GM23248 (cell line): Measurements from ENCODE around the gene PREX1. TPM values are rescaled to one million over a fixed set of nuclear protein-coding genes. Genes with fewer than 3 reads are reported as not detected.

Experiments
- DNase-seq: peaks from one replicate; pipeline ENCODE4 v3.0.0-alpha.2; 2015
- H2AFZ ChIP-seq: fragments of 200-600 bp; sonication (generic); 2 replicates; pipeline ENCODE4 v1.6.1; 2016; ENCODE audit warnings: antibody characterized with exemption
- H3F3A ChIP-seq: fragments of 200-600 bp; sonication (generic); 2 replicates; pipeline ENCODE4 v1.6.1; 2016; ENCODE audit warnings: mild to moderate bottlenecking, antibody characterized with exemption, mixed run types; ENCODE audit not compliant: insufficient read depth
- H3K27ac ChIP-seq: fragments of 200-600 bp; sonication (generic); 2 replicates; pipeline ENCODE4 v1.5.1; 2016; ENCODE audit warnings: mild to moderate bottlenecking
- H3K27me3 ChIP-seq: fragments of 200-600 bp; sonication (generic); replicated peaks from 2 replicates; pipeline ENCODE4 v1.6.1; 2016; ENCODE audit warnings: mild to moderate bottlenecking; ENCODE audit not compliant: insufficient read depth
- H3K36me3 ChIP-seq: fragments of 200-600 bp; sonication (generic); 2 replicates; pipeline ENCODE4 v1.6.1; 2016; ENCODE audit warnings: low read depth, mild to moderate bottlenecking
- H3K4me1 ChIP-seq: fragments of 200-600 bp; sonication (generic); 2 replicates; pipeline ENCODE4 v1.6.1; 2016; ENCODE audit warnings: mild to moderate bottlenecking; ENCODE audit not compliant: insufficient read depth
- H3K4me2 ChIP-seq: fragments of 200-600 bp; sonication (generic); one replicate; pipeline ENCODE4 v1.6.1; 2016; ENCODE audit warnings: mild to moderate bottlenecking; ENCODE audit not compliant: unreplicated experiment
- H3K4me3 ChIP-seq: fragments of 200-600 bp; sonication (generic); 2 replicates; pipeline ENCODE4 v1.5.1; 2016; ENCODE audit warnings: mild to moderate bottlenecking
- H3K79me2 ChIP-seq: fragments of 200-600 bp; sonication (generic); 2 replicates; pipeline ENCODE4 v1.6.1; 2016; ENCODE audit warnings: mild to moderate bottlenecking; ENCODE audit not compliant: insufficient read depth
- H3K9ac ChIP-seq: fragments of 200-600 bp; sonication (generic); 2 replicates; pipeline ENCODE4 v1.6.1; 2016; ENCODE audit warnings: mild to moderate bottlenecking
- H3K9me2 ChIP-seq: fragments of 200-600 bp; sonication (generic); 2 replicates; pipeline ENCODE4 v1.6.1; 2016; ENCODE audit warnings: mixed run types, mild to moderate bottlenecking, moderate library complexity; ENCODE audit not compliant: insufficient read depth
- H3K9me3 ChIP-seq: fragments of 200-600 bp; sonication (generic); one replicate; pipeline ENCODE4 v1.6.1; 2017; ENCODE audit warnings: low read depth
- H4K20me1 ChIP-seq: fragments of 200-600 bp; sonication (generic); 2 replicates; pipeline ENCODE4 v1.6.0; 2016; ENCODE audit not compliant: insufficient read depth
- EZH2 ChIP-seq: fragments of 200-600 bp; sonication (generic); IDR thresholded peaks from 2 replicates; pipeline ENCODE4 v1.6.1; 2018; ENCODE audit warnings: antibody characterized with exemption, mild to moderate bottlenecking; ENCODE audit not compliant: insufficient read depth, poor library complexity, severe bottlenecking
- EZH2phosphoT487 ChIP-seq: fragments of 200-600 bp; sonication (generic); IDR thresholded peaks from 2 replicates; pipeline ENCODE4 v1.6.1; 2018; ENCODE audit warnings: antibody characterized with exemption, moderate library complexity, mild to moderate bottlenecking, low read depth; ENCODE audit not compliant: insufficient read depth
- WGBS, 2 experiments: methylation state at CpG; one replicate each; pipeline ENCODE4 v1.1.6; 2015 to 2017; ENCODE audit warnings: low lambda C conversion rate in 2 of 2, low coverage in 1 of 2; ENCODE audit errors: missing lambda C conversion rate in 2 of 2; 5-methylcytosine and 5-hydroxymethylcytosine counted together
- in situ Hi-C: fragments of 300-500 bp; cut with MboI; formaldehyde crosslinking; loops from 2 replicates; pipeline ENCODE4 v1.15.0; 2020
- polyA plus RNA-seq: library from polyadenylated mRNA; unstranded; fragments of >200 nt; fragmentation: Nextera tagmentation; extraction: Ambion mirVana; gene quantifications from 2 replicates; pipeline ENCODE4 v1.2.1, GENCODE V29; 2016
- total RNA-seq: library from RNA; depleted of rRNA; stranded (reverse); fragments of >200 nt; shearing (Covaris generic); gene quantifications from 2 replicates; pipeline ENCODE4 v1.2.3, GENCODE V29; 2014

PREX1 gene
- total and polyA plus RNA-seq, 2 experiments from 2014 or later, result 0.13 to 0.65 TPM

DNA sequence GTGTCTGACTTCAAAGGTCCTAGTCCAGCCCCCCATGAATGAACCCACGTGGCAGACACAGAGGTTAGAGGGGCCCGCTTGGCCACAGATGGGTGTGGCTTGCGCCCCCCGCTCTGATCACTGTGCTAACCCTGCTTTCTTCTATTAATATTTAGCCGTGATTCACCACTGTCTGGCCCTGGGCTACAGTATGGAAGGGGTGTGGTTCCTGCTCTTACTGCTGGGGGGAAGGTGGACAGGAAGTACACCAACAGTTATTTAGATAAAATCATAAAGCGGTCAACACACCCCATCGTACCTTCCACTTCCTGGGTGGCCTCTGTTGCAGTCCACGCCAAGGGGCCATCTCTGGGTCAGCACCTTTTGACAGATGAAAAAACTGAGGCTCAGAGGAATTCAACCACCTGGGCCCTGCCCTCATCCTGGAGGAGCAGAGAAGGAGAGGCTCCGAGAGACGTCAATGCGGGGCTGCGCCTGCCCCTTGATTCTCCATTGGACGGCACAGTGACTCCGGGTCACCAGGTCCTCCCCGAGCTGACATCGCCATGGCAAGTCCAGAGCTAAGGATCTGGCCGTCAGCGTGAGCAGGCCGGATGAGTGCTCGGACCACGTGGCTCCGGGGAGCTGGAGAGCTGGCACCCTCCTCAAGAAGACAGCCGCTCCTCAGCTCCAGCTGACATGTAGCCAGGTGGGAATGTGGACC is 206.3 kb downstream of the PREX1 start:
- H3K36me3 ChIP-seq, result no peaks in the 10 kb centered on the region
- H3K79me2 ChIP-seq, result no peaks in the 10 kb centered on the region
- H2AFZ ChIP-seq, result peak overlapping the region; percentile 59
- H3K4me1 ChIP-seq, result peaks cover 7% of the 10 kb centered on the region
- no peak for TF ChIP-seq EZH2
- no peak overlapping the region for H3K27ac ChIP-seq
- H3K27me3 ChIP-seq, result no peaks in the 10 kb centered on the region; the same call in 1 of the 2 replicates
- WGBS, 2 experiments, result 42 to 47% methylated on average over 23 of the region's 23 CpGs
- no peaks in the 10 kb centered on the region for H3K9me3 ChIP-seq
- H3K4me3 ChIP-seq, result peak overlapping the region; percentile 48
- H3K4me2 ChIP-seq, result peak overlapping the region; percentile 86
- peak overlapping the region; percentile 35; the same call in 1 of the 2 replicates for H3K9ac ChIP-seq
- in situ Hi-C loops, result loop anchor here (25.0 kb wide), 1 partner anchor 409 kb away; no protein-coding TSS in a partner anchor
- no peaks in the 10 kb centered on the region for H3K9me2 ChIP-seq
- no peaks in the 10 kb centered on the region for H4K20me1 ChIP-seq
- peak; percentile 68 for DNase-seq
- no peaks in the 10 kb centered on the region for H3F3A ChIP-seq

DNA sequence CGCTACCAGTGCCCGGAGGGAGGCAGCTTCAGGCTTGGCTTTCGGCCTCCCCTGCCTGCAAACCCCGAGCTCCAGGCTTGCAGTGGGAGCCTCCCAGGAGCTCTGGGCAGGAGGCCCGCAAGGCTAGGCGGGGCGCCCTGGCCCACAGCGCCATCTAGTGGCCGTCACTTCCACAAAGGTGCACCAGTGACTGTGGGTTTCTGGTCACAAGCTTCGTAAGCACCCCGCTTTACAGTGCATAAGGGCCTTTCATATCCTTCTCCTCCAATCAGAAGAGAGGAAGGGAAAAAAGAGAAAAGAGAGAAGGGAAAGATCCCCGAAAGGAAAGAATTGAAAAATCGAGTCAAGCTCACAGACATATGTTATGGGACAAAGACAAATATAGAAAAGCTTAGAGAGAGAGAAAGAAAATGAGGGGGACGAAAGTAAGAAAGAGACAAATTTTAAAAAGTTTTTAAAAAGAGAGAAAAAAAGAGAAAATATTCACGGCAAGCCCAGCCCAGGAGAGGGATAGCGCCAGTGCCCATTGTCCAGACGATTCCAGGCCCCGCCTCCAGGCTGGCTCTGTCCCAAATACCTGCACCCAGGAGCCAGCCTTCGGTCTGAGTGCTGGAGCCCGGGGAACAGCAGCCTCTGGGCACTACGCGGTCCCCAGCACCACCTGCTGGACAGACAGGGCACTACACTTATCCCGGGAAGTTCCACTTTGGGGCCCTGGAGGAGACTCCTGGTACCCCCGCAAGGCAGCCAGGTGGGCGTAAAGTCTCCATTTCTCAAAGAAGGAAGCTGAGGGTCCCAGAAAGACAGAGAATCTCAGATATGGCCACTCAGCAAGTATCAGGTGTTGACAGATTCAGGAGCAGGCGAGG is 207.1 kb downstream of the PREX1 start:
- no peaks in the 10 kb centered on the region for H4K20me1 ChIP-seq
- H3F3A ChIP-seq, result no peaks in the 10 kb centered on the region
- WGBS, 2 experiments, result 1 to 2% methylated on average over 24 to 26 of the region's 26 CpGs
- H3K27ac ChIP-seq, result no peak overlapping the region
- peak overlapping the region; percentile 48 for H3K4me3 ChIP-seq
- no peaks in the 10 kb centered on the region for H3K9me3 ChIP-seq
- no peaks in the 10 kb centered on the region; the same call in 1 of the 2 replicates for H3K27me3 ChIP-seq
- peak; percentile 80 for DNase-seq
- H3K9me2 ChIP-seq, result no peaks in the 10 kb centered on the region
- TF ChIP-seq EZH2phosphoT487, result no peak
- TF ChIP-seq EZH2, result no peak
- in situ Hi-C loops, result loop anchor here (25.0 kb wide), 1 partner anchor 408 kb away; no protein-coding TSS in a partner anchor
- no peaks in the 10 kb centered on the region for H3K36me3 ChIP-seq
- peak overlapping the region; percentile 59 for H2AFZ ChIP-seq
- peak overlapping the region; percentile 35; the same call in 1 of the 2 replicates for H3K9ac ChIP-seq
- peak overlapping the region; percentile 86 for H3K4me2 ChIP-seq
- H3K4me1 ChIP-seq, result peaks cover 7% of the 10 kb centered on the region
- no peaks in the 10 kb centered on the region for H3K79me2 ChIP-seq

DNA sequence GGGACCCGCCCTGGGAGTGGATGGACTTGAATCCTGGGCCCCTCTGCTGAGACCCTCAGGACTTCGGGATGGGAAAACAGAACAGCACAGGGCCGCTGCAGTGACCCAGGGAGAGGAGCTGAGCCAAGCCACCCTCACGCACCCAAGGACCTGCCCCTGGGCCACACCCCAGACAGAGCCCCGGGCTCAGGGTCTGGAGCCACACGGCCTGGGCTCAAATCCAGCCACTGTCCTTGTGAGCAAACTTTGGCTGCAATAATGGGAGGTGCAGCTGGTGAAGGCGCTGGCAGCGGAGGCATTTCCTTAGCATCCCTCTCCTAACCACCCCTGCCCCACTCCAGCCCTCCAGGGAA is 207.7 kb downstream of the PREX1 start:
- no peak overlapping the region for H3K9ac ChIP-seq
- no peak overlapping the region for H3K4me3 ChIP-seq
- no peak for DNase-seq
- H3K9me3 ChIP-seq, result no peaks in the 10 kb centered on the region
- H2AFZ ChIP-seq, result no peak overlapping the region
- H3K27ac ChIP-seq, result no peak overlapping the region
- WGBS, 2 experiments, result 8 to 12% methylated on average over 7 to 8 of the region's 8 CpGs
- H3K4me1 ChIP-seq, result peaks cover 7% of the 10 kb centered on the region
- in situ Hi-C loops, result loop anchor here (25.0 kb wide), 1 partner anchor 408 kb away; no protein-coding TSS in a partner anchor
- H3K36me3 ChIP-seq, result no peaks in the 10 kb centered on the region
- H4K20me1 ChIP-seq, result no peaks in the 10 kb centered on the region
- no peaks in the 10 kb centered on the region for H3K79me2 ChIP-seq
- no peaks in the 10 kb centered on the region for H3F3A ChIP-seq
- H3K27me3 ChIP-seq, result no peaks in the 10 kb centered on the region; the same call in 1 of the 2 replicates
- no peak overlapping the region for H3K4me2 ChIP-seq
- no peak for TF ChIP-seq EZH2phosphoT487
- TF ChIP-seq EZH2, result no peak
- H3K9me2 ChIP-seq, result no peaks in the 10 kb centered on the region
